AG10803 (cell line): ENCODE data around the gene ABHD16A.

ENCODE experiments used
- DNase-seq: peaks from one replicate; pipeline ENCODE4 v3.0.0; 2010; ENCODE audit warnings: low read depth
- H3K4me3 ChIP-seq: 2 replicates; pipeline ENCODE4 v1.5.1; 2011; ENCODE audit warnings: mild to moderate bottlenecking, low read length, control low read depth
- TF ChIP-seq, protein P1 (sequence below): conservative IDR thresholded peaks from 2 replicates; pipeline ENCODE4 v1.5.1; 2011; ENCODE audit warnings: mild to moderate bottlenecking, low read length, control low read depth, inconsistent platforms

The ABHD16A gene

DNA sequence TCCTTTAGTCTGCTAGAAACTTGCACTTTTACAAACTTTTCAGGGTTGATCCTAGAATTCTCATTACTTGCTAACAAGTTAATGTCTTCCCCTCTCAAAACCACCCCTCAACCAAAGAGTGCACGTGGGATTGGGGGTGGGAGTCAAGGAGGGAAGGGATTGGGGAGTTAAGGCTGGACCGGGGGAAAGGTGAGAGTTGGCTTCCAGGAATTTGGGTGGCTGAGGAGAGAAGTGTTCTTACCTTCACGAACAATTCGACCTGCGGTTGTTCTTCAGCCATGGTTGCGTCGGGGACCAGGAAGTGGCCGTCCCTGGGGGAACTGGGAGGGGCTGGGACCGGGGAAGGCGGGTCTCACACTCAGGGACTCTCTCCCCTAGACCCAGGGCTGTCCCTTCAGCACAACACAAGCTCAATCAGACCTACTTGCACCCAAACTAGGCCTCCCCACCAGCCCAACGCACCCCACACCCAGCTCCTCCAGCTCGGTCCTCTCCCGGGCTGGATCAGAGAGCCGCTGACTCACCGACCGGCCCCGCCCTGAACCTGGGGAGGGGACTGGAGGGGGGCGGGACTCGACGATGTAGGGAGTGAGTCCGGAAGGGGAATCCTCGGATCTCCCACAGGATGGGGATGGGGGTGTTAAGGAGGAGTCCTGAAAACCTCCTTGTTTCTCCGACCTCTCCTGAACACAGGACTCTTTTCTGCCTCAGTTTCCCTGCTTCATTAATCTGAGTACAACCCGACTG is 33.1 kb upstream of the ABHD16A start, which contains the start of gene CLIC1:
CLIC1 (minus strand) TSS at position 510 of the 747 bp plus-strand sequence; CDS start at position 280, 230 bp downstream.
- TF ChIP-seq, protein P1, sequence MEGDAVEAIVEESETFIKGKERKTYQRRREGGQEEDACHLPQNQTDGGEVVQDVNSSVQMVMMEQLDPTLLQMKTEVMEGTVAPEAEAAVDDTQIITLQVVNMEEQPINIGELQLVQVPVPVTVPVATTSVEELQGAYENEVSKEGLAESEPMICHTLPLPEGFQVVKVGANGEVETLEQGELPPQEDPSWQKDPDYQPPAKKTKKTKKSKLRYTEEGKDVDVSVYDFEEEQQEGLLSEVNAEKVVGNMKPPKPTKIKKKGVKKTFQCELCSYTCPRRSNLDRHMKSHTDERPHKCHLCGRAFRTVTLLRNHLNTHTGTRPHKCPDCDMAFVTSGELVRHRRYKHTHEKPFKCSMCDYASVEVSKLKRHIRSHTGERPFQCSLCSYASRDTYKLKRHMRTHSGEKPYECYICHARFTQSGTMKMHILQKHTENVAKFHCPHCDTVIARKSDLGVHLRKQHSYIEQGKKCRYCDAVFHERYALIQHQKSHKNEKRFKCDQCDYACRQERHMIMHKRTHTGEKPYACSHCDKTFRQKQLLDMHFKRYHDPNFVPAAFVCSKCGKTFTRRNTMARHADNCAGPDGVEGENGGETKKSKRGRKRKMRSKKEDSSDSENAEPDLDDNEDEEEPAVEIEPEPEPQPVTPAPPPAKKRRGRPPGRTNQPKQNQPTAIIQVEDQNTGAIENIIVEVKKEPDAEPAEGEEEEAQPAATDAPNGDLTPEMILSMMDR = no peak
- DNase-seq = peak; percentile 71
- H3K4me3 ChIP-seq = peak within 1 kb of the TSS; percentile 99

DNA sequence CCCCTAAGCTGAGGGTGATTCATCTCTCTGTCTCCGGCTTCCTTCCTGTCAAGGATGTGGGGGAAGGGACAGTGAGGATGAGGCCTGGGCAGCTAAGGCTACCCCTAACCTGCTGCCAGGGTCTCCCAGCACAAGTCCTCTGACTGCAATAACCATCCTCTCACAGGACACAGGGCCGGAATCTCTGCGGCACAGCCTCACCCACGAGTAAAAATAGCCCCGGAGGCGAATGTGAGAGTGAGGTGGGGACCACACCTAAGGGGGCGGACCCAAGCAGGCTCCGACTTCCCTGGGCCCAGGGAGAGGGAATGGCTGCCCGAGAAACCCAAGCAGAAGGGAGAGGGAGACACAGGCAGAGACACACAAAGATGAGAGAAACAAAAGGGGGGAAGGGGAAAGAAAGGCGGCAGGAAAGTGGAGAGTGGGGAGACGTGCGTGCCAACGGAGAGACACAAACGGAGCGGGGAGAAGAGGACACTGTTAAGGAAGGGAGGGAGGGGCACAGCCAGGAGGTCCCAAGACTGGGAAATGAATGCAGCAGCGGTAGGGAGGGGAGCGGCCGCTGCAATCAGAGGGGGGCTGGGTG is 31.8 kb upstream of the ABHD16A start:
- DNase-seq = peak; percentile 61
- TF ChIP-seq, protein P1 = no peak

GRCh38 chr6:31734247-31734820 is 31.2 kb upstream of the ABHD16A start:
- DNase-seq = no peak
- TF ChIP-seq, protein P1 = no peak
- H3K4me3 ChIP-seq = peak overlapping the region; percentile 99

More for the DNA sequence above, 31.8 kb upstream of the ABHD16A start:
- peak overlapping the region; percentile 99 for H3K4me3 ChIP-seq

GRCh38 chr6:31733734-31734133 is 30.6 kb upstream of the ABHD16A start:
- H3K4me3 ChIP-seq = peak overlapping the region; percentile 99

DNA sequence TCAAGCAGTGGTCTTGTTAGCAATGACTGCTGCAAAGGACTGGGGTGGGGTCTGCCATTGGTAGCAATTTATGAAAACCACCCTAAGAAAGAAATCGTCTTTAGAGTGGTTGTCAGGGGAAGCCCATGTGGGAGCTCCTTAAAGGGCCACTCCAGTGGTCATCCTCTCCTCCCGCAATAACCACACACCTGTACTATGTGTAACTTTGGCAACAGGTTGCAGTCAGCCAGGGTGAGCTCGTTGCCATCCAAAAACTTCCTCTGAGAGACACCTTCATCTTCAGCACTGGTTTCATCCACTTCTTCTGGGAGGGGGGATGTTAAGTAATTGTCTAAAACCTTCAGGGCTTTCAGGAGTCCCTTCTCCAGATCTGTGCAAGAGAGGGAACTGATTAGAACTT is 28.9 kb upstream of the ABHD16A start:
- TF ChIP-seq, protein P1 = no peak
- no peak overlapping the region for H3K4me3 ChIP-seq
- DNase-seq = no peak

More at GRCh38 chr6:31733734-31734133, 30.6 kb upstream of the ABHD16A start:
- TF ChIP-seq, protein P1 = no peak
- DNase-seq = no peak

- peak overlapping the region; percentile 92 for H3K4me3 ChIP-seq
- TF ChIP-seq, protein P1 = no peak
- DNase-seq = no peak
Observed at GRCh38 chr6:31730631-31731086, 27.5 kb upstream of the ABHD16A start.
